Thyroid gland (tissue), 4 donors: Measurements from ENCODE around the gene TRIM72.

ENCODE experiments used
- CTCF ChIP-seq, 6 experiments: fragments of 200-600 bp in 3 of 6; fragments of 450-650 bp in 3 of 6; sonication (generic) in 3 of 6; IDR thresholded peaks; one replicate each; pipeline ENCODE4 v1.5.1; 2016 to 2019; ENCODE audit warnings: antibody characterized with exemption in 6 of 6, mild to moderate bottlenecking in 2 of 6, inconsistent platforms in 1 of 6, moderate library complexity in 1 of 6
- POLR2A ChIP-seq, 2 donors: fragments of 450-650 bp; IDR thresholded peaks; one replicate each; pipeline ENCODE4 v1.6.1; 2017; ENCODE audit warnings: antibody characterized with exemption in 2 of 2, mild to moderate bottlenecking in 2 of 2, moderate library complexity in 1 of 2

- TF ChIP-seq CTCF (IDR thresholded peaks at IDR 0.05) (no peak), POLR2A (IDR thresholded peaks at IDR 0.05) (no peak)
Observed at GRCh38 chr16:31215287-31216162, 1.6 kb downstream of the TRIM72 start.
